GM10248 (cell line): ENCODE results near the gene NIPAL4.

Source experiments
- CTCF ChIA-PET: fragments of 300-600 bp; sonication (Branson Sonifier 250); formaldehyde crosslinking; extraction: SDS; loops from one replicate; lab custom pipeline; 2021; ENCODE audit warnings: antibody characterized with exemption; lab: Yijun Ruan, JAX
- POLR2A ChIA-PET: fragments of 350-650 bp; sonication (Branson Sonifier 250); formaldehyde crosslinking; extraction: SDS; loops from one replicate; lab custom pipeline; 2020; ENCODE audit warnings: antibody characterized with exemption; lab: Yijun Ruan, JAX
- DNase-seq: peaks from one replicate; pipeline ENCODE4 v3.0.0; 2012; ENCODE audit errors: extremely low spot score
- TF ChIP-seq, protein P1 (sequence below): IDR thresholded peaks from 2 replicates; pipeline ENCODE4 v1.5.1; 2012; ENCODE audit warnings: mild to moderate bottlenecking, low read depth; ENCODE audit errors: extremely low read depth, missing control alignments, control extremely low read depth

NIPAL4 gene

GRCh38 chr5:157514974-157515373, 55.0 kb downstream of the NIPAL4 start:
- CTCF ChIA-PET: no interaction called here
- no peak for DNase-seq
- POLR2A ChIA-PET: no interaction called here
- TF ChIP-seq, protein P1, sequence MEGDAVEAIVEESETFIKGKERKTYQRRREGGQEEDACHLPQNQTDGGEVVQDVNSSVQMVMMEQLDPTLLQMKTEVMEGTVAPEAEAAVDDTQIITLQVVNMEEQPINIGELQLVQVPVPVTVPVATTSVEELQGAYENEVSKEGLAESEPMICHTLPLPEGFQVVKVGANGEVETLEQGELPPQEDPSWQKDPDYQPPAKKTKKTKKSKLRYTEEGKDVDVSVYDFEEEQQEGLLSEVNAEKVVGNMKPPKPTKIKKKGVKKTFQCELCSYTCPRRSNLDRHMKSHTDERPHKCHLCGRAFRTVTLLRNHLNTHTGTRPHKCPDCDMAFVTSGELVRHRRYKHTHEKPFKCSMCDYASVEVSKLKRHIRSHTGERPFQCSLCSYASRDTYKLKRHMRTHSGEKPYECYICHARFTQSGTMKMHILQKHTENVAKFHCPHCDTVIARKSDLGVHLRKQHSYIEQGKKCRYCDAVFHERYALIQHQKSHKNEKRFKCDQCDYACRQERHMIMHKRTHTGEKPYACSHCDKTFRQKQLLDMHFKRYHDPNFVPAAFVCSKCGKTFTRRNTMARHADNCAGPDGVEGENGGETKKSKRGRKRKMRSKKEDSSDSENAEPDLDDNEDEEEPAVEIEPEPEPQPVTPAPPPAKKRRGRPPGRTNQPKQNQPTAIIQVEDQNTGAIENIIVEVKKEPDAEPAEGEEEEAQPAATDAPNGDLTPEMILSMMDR: no peak

DNA sequence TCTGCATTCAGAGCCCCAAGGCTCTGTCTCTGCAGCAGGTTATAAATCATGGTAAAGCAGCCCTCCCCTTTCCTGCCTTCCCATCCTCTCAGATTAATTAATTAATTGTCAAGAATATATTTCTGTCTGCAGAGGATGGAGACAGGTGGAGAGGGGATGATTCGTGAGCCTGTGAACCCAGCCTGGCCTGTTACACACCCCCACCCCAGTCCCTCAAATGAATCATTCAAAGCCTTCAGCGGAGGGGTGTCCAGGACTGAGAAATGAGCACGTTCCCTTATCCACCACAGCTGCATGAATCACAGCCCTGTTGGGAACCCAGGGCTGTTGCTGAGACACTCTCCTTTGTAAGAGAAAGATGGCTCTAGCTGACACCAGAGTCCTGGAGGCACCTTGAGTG, 56.0 kb downstream of the NIPAL4 start:
- ChIA-PET CTCF (interaction anchor here (0.9 to 2.0 kb wide), 8 partner anchors 8 to 227 kb away, joined by 3 to 9 read pairs (median 5); no protein-coding TSS in a partner anchor), POLR2A (no interaction called here)
- DNase-seq: no peak
- TF ChIP-seq, protein P1: no peak

DNA sequence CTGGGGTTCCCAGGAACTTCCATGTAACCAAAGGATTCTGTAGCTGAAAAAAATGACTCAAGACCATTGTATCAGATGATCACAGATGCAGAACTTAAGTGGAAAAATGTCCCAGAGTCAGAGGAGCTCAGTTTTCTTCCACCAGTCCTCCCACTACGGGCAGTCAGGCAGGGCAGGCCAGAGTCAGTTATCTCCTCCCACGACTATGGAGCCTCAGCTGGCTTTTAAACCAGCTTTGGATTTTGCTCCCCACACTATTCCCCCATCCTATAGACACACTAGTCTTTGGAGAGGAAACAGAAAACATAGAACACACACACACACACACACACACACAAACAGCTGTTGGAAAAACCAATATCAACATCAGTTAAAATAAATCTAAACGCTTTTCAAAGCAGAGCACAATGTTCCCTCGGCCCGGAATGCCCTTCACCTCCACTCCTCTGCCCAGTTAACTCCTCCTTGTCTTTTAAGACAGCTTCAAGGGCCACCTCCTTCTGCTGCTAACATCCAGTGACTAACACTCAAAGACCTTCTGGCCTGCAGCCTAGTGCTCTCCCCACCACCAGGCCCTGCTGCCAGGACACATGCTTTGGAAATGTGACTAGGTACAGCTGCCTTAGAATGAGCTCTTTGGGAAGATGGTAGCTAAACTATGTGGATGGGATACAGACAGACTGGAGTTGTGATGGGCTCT, 56.8 kb downstream of the NIPAL4 start:
- DNase-seq: no peak
- TF ChIP-seq, protein P1: no peak
- CTCF ChIA-PET: interaction anchor here (0.9 to 2.0 kb wide), 10 partner anchors 9 to 226 kb away, joined by 3 to 9 read pairs (median 5); no protein-coding TSS in a partner anchor
- POLR2A ChIA-PET: no interaction called here

GRCh38 chr5:157518963-157519362, 59.0 kb downstream of the NIPAL4 start:
- peak; percentile 63 for DNase-seq
- TF ChIP-seq, protein P1: no peak
- ChIA-PET POLR2A (interaction anchor here (0.6 to 1.8 kb wide), 3 partner anchors 12 to 598 kb away, joined by 4 to 5 read pairs (median 5); no protein-coding TSS in a partner anchor), CTCF (interaction anchor here (0.7 to 2.7 kb wide), 16 partner anchors 9 to 200 kb away, joined by 3 to 9 read pairs (median 3); no protein-coding TSS in a partner anchor)

GRCh38 chr5:157519579-157520253, 59.7 kb downstream of the NIPAL4 start:
- TF ChIP-seq, protein P1: no peak
- ChIA-PET CTCF (interaction anchor here (0.9 to 2.7 kb wide), 15 partner anchors 9 to 223 kb away, joined by 3 to 9 read pairs (median 4); partner anchors contain the start of gene LSM11), POLR2A (interaction anchor here (0.6 to 1.8 kb wide), 2 partner anchors 12 to 599 kb away, joined by 4 to 5 read pairs; no protein-coding TSS in a partner anchor)
- peak; percentile 77 for DNase-seq
